Amniotic stem cell (primary cell): ENCODE data around the gene CCDC200.
"Not testable (repeated sequence)": the region's sequence is repeated elsewhere in the genome, so short reads cannot be mapped to it uniquely, and the experiment has no call there.

Experiments
- DNase-seq: peaks from one replicate; lab custom pipeline; 2025; lab: John Stamatoyannopoulos, UW

Gene CCDC200

GRCh38 chr17:43228020-43228782, at the start of gene CCDC200:
TSS of gene CCDC200 (minus strand) at chr17:43228623. CDS start at chr17:43228554, 69 bp downstream.
- DNase-seq = not testable (repeated sequence)

- not testable (repeated sequence) for DNase-seq
Measured at GRCh38 chr17:43272914-43273313, 44.5 kb upstream of the CCDC200 start.

- not testable (repeated sequence) for DNase-seq
Measured at GRCh38 chr17:43272483-43272882, 44.1 kb upstream of the CCDC200 start.

GRCh38 chr17:43270552-43271504, 42.4 kb upstream of the CCDC200 start:
- not testable (repeated sequence) for DNase-seq

- DNase-seq = not testable (repeated sequence)
Measured at GRCh38 chr17:43246456-43246855, 18.0 kb upstream of the CCDC200 start.

- DNase-seq = not testable (repeated sequence)
Measured at GRCh38 chr17:43240596-43241352, 12.4 kb upstream of the CCDC200 start.

GRCh38 chr17:43239597-43239996, 11.2 kb upstream of the CCDC200 start:
- not testable (repeated sequence) for DNase-seq

- not testable (repeated sequence) for DNase-seq
Measured at GRCh38 chr17:43233877-43234276, 5.5 kb upstream of the CCDC200 start, which contains the start of gene RNU2-1. TSS of gene RNU2-1 (minus strand) at chr17:43233977.

GRCh38 chr17:43233263-43233662, 4.8 kb upstream of the CCDC200 start:
- DNase-seq = not testable (repeated sequence)

- DNase-seq = not testable (repeated sequence)
Measured at GRCh38 chr17:43232021-43232699, 3.7 kb upstream of the CCDC200 start.

- DNase-seq = not testable (repeated sequence)
Measured at GRCh38 chr17:43231205-43232020, 3.0 kb upstream of the CCDC200 start.

GRCh38 chr17:43226393-43226792, 2.0 kb downstream of the CCDC200 start:
- DNase-seq = no peak

GRCh38 chr17:43224146-43224705, 4.2 kb downstream of the CCDC200 start:
- no peak for DNase-seq

GRCh38 chr17:43220511-43221125, 7.8 kb downstream of the CCDC200 start:
- no peak for DNase-seq

GRCh38 chr17:43219746-43220380, 8.6 kb downstream of the CCDC200 start:
- DNase-seq = no peak

- no peak for DNase-seq
Measured at GRCh38 chr17:43219001-43219400, 9.4 kb downstream of the CCDC200 start.

GRCh38 chr17:43217614-43218087, 10.8 kb downstream of the CCDC200 start:
- no peak for DNase-seq

GRCh38 chr17:43216762-43217613, 11.4 kb downstream of the CCDC200 start:
- no peak for DNase-seq
